NCI-H69 (cell line): ENCODE data around the gene SP3.
A peak's percentile ranks its signal among the peaks of the same experiment; 100 is the strongest.

Experiments used
- DNase-seq: peaks from one replicate; lab custom pipeline; 2025; lab: John Stamatoyannopoulos, UW

The SP3 gene

DNA sequence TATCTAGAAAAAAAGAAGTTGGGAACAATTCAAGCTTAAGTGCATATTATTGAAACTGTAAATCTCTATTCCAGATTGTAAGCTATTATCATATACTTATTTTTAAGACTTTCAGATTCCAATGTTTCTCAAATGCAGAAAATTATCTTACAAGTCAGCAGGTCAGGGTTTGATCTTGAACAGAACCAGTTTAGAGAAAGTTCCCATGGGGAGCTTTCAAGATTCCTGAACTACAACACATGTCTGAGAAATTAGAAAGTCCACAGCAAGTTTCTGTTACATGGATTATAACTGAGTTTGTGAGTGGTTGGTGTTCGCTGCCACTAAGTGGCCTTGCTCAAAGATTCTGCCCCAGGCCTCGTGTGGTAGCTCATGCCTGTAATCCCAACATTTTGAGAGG lies 31.6 kb upstream of the SP3 start:
- DNase-seq = no peak

DNA sequence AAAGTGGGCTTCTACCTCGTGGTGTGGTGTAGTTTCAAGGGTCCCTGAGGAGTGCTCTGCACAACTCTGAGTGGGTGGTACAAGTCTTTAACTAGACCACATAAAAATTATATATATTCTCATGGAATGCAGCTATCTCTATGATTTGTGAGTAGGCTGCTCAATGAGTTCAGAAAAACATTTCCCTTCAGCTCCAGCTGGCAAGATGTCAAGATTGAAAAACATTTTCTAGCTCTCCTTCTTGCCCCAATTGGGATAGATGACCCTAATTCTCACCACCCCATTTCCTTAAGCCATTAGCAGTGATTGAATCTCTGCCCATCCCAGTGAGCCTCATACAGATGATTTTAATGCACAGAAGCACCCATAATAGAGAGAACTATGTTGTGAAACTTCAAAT lies 28.3 kb upstream of the SP3 start:
- no peak for DNase-seq

DNA sequence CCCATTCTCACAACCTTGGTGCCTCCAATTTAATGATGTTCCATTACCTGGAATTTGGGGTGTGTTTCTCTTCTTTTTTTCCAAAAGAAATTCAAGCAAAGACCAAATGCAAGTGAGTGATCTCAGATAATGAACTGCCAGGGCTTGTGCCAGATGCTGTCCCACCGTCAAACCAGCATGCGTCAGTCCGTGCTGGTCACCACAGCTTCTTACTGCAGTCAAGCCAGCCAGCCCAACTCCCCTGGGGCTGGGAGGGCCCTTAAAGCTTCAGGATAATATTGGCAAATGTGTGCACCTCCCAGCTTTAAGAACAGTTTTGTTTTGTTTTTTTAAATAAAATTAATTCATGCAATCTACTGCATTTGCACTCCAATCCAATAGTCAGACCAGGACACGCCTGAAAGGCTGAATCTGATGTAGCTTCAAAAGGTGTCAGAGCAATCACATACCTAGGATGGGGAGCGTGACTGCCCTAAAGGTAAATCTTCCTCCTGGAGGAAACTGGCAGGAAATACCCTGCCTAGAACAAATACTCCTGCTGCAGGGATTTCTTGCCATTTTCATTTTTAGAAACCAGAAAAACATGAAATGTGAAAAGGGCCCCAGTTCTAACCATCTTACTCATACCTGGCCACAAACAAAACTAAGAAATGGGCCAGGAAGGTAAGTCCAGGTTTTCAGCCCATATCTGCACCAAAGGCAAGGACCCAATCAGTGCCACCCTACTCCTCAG lies 26.8 kb upstream of the SP3 start:
- DNase-seq = peak; percentile 29

DNA sequence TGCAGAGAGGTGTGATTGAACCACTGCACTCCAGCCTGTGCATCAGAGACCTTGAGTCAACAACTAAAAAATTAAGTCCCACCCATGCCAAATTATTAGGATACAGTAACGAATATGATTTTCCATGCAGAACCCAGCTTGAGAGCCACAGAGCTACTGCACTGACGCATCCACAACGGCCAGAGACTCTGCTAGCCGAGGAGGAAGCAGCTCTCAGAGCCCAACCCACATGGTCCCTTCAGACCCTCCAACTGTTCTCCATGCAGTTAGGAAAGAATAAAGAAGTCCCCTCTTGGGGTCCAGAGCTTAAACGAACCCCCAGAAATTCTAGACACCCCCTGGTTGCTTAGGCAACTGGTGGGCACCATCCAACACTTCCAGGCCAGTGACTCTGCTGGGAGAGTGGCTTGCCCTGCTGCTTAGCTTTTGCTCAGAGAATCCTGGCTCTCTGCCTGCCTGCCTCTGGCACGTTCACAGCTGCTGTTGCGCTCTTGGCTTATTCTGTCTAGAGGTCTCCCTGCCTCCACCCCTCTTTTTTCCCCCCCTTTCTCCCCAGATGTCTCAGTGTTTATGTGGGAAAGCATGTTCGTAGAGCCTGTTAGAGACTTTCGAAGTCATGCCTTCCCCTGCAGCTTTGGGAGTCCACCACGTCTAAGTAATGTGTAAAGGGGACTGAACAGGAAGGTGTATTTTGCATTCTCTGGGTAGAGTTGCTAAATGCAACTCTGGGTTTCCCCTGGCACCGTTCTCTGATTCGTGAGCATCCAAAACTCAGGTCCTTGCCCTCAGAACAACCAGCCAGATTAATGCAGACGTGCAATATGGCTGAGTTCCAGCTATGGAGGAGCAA lies 26.0 kb upstream of the SP3 start:
- peak; percentile 45 for DNase-seq

DNA sequence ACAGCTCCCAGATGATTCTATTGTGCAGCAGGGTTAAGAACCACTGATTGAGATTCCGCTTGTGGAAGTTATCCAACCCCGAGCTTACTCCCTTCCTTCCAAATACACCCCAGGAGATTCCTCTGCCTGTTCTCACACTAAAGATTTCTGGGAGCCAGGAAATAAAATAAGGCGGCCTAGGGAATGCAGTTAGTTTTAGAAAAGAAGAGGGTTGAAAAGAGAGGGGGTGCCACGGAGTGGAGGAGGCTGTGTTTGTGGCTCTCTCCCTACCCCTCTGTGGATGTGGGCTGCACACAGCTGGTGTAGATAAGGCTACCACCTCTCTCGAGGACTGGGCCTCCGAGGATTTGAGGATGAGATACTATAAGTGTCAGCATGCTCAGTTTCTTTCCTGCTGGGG lies 25.1 kb upstream of the SP3 start:
- no peak for DNase-seq

DNA sequence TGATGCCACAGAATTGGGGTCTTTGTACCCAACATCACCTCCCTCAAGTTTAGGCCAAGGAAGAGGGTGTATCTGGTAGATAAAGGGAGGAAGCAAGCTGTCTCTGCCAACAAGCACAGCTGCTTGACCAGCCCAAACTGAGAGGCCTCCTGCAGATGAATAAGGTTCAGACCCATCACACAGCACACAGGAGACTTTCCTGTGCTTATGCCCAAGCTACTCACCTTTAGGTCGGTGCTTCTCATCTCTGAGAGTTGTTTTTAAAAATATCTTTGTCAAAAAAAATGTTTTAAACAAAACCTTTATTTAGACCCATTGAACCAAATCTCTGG lies 24.7 kb upstream of the SP3 start:
- no peak for DNase-seq

DNA sequence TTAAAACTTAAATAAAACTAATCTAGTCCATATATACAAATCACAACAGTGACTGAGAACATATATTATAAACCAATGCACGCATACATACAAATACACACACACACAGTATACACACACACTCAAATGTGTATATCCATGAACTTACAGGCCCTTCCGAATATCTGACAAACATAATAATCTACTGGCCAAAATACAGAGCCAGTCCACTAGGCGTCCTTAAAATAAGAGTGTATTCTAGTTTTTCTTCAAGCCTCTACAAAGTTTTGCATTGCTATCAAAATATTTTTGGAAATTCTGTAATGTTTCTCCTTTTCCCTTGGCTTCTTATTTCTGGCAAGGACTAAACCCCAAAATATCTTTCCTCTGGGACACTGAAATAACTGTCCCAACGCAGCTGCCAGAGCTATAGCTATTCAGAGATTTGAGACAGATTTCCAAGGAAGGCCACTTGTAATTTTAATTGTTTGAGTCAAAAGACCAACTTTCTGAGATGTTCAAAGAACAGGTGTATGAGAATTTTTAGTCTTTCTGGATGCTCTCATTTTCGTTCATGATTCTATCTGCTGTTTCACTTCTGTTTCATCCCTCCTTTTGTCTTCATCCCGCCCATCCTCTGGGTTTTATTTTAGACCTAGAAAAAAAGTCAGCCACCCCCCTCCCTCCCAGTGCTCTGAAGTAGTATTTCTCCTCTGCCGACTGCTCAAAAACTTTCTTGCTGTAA lies 24.1 kb upstream of the SP3 start:
- DNase-seq = no peak

DNA sequence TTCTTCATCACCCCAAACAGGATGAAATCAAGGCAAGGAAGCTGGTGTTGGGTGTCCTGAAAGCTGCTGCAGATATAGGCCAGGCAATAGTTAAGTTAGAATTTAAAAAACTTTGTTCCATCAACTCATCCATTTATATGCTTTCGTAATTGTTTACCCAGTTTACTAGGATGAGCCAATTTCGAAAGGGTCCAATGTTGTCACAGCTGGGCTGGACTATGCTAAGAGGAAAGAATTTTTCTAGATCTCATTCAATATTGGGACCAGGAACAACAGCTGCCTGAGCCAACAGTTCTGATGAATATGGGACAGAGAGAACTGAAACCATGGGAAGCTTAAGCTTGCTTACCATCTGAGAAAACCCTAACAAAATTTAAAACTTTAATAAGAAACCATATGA lies 21.6 kb upstream of the SP3 start:
- no peak for DNase-seq

DNA sequence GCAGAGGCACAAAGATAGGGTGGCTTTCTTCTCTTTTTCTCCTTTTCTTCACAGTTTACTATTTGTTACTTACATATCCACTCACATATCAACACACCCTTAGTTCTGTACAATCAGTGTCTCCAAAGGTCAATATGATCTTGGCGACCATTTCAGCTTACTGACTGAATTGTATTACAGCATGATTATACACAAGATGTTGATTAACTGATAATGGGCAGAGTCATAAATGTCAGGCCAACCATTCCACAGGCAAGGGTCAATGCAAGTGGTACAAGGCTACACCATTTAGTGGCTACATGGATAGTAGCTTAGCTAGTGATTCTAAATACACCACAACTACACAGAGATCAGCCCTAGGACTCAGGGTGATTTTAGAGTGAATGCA lies 20.4 kb upstream of the SP3 start:
- no peak for DNase-seq

DNA sequence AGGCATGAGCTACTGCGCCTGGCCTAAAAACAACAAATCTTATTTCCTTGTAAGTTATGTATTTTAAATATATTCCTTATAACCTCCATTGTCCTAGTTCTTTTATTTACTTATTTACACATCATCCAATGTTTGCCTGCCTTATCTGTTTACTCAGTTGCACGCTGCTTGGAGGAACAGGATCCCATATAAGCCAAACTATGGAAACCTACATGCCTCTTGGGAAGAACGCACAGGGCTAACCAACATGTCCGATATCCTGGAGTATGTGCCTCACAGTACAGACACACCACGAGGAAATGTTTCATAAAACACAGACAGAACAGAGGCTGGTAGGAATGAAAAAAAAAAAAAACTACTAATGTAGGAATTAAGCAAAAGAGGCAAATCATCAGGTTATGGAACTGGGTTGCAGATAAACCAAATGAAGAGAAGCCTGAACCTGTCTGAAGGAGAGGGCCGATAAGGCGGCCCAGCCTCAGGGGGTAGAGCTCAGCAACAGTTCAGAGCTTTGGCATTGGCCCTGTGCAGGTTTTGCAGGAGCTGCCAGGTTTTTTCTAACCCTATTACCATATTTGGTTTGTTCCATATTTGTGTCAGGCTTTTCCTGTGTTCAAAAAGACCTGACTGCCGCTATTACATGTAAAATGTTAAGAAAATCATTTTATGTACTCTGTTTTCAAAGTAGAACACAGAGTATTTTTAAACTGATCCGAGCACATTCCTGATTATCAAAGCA lies 19.9 kb upstream of the SP3 start:
- DNase-seq = no peak

DNA sequence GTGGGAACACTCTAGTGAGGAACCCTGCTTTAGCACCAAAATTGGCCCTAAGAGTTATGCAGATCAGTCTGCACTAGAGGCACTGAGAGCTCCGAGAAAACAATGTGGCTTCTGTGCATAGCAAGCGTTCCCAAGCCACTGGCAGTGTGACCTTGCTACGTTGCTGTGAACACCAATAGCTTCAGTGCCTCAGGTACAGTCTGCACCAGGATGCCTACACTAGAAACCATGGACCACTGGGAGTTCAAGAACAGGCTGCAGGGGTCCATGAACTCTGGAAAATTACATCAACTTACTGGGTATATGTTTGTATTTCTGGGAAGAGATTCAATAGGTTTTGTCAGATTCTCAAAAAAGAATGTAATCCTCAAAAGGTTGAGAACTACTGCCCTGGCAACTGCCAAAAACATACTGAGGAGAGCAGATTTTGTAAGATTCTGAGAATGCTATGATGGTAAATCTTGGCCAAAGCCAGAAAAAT lies 18.3 kb upstream of the SP3 start:
- peak; percentile 42 for DNase-seq

DNA sequence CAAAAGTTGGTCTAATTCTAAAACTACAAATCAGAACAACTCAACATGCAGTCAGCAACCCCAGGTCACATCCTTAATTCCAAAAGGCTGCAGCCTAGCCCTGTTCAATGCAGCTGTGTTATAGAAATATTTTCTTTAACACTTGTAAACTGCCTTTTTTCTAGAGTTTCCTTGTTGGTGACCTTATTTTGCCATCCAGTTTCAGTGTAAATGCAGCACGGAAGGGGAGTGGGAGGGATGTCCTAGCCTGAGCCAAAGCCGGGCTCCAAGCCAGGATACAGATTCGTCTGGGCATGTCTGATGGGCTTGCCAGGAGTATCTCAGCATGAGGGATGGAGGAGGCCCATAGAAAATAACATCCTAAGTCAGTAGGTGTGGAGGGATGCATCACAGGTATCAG lies 17.7 kb upstream of the SP3 start:
- DNase-seq = peak; percentile 79

DNA sequence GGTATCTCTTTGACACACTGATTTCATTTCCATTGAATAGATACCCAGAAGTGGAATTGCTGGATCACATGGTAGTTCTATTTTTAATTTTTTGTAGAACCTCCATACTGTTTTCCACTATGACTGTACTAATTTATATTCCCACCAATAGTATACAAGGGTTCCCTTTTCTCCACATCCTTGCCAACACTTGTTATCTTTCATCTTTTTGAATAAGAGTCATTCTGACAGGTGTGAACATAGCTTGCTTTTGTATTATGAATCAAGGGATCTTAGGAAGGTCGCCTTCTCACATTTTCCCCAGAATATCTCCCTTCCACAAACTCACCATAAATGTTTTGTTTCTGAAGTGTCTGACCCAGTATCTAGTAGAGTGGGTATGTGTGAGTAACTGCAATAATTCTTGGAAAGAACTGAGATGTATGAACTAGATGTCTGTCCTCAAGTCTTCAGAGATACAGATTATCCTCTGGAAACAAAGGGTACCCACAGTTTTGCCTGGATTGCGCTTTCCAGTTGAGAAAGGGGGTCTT lies 17.1 kb upstream of the SP3 start:
- no peak for DNase-seq

DNA sequence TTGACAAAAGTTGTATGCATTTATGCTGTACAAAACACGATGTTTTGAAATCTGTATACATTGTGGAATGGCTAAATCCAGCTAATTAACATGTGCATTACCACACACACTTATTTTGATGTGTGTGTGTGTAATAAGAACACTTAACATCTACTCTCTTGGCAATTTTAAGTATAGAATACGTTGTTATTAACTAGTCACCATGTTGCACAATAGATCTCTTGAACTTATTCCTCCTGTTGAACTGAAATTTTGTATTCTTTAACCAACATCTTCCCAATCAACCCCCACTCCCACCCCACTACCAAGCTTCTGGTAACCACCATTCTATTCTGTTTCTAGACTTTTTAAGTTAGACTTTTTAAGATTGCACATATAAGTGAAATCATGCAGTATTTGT lies 16.3 kb upstream of the SP3 start:
- no peak for DNase-seq

DNA sequence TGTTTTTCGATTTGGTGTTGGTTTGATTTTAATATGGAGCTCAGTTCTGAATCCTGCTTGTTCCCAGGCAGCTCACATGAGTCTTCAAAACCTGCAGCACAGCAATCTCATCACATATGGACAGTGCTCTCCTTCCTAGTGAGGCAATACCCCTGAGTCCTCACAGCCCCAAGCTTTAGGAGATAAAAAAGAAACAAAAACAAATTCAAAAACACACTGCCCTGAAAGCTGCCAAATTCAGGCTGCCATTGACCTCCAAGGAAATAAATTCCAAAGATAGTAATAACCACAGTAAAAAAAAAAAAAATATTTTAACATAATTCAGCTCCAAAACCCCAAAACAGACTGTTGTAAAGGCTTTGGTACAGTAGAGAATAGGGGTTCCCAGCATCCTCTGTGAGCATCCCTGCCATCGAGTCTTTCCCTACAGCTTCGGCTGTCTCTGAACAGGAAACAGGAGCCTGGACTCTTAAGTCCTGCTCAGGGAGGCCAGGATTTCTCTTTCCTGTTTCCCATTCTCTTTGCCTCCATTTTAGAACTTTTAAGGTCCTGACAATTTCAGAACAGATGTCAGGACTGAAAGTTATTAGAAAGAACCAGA lies 14.7 kb upstream of the SP3 start:
- DNase-seq = no peak

DNA sequence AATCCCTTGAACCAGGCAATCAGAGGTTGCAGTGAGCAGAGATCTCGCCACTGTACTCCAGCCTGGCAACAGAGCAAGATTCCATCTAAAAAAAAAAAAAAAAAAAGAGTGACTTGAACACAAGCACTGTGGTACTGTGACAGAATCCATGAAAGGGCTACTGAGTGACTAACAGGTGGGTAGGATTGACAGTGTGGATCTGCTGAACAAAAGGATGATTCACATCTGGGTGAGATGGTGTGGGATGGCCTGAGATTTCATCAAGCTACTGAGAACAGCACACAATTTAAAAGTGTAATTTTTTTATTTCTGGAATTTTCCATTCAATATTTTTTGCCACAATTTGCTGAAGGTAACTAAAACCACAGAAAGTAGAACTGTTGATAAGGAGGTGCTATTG lies 13.3 kb upstream of the SP3 start:
- no peak for DNase-seq

DNA sequence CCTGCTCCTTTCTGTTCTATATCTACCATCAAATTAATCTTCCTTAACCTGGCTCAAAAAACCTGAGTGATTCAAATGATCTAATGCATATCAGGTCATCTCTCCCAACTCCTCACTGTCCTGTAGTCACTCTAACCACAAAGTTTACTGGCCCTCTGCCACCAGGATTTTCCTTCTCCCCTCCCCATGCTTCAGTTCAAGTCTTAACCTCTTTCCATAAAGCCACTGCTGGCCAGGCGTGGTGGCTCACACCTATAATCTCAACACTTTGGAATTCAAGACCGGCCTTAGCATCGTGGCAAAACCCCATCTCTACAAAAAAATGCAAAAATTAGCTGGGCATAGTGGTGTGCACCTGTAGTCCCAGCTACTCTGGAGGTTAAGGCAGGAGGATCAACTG lies 7.5 kb upstream of the SP3 start:
- DNase-seq = no peak

DNA sequence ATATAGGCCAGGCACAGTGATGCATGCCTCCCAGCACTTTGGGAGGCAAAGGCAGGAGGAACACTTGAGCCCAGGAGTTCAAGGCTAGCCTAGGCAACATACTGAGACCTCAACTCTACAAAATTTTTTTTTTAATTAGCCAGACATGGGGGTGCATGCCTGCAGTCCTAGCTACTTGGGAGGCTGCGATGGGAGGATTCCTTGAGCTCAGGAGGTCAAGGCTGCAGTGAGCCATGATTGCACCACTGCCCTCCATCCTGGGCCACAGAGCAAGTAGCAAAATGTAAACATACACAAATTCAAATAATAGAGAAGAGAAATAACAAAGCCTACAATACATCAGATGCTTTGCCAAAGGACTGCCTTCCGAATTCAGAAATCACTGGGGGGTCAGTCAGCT lies 7.0 kb upstream of the SP3 start:
- no peak for DNase-seq

DNA sequence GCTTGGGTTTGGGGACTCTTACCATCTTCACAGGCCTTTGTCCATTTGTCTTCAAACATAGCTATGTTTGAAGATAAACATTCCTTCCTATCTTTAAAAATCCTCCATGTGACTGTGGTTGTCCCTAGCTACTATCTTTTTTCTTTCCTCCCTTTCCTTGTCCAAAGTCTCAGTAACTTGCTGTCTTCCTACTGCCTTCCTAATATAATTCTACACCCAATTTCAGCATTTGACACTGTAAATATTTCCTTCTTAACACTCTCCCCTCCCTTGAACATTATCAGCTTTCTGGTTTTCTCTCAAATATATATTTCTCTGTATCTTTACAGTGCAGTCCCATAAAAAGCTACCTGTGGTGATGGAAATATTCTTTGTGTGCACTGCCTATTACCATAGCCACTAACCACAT lies 5.3 kb upstream of the SP3 start:
- DNase-seq = no peak

DNA sequence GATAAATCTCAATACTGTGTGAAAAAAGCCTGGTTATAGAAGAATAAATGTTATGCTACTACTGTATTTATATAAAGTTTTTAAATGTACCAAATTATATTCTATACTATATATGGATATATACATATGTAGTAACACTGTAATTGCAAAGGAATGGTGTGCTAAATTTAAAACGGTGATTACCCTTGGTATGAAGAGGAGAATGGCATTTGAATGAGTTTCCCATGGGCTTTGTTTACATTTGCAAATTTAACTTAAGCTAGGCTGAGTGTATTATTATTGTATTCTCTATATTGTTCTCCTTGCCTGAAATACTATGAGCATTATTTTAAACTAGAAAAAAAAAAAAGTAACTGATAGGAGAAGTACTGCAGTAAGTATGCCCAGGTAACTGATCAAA lies 4.7 kb upstream of the SP3 start:
- no peak for DNase-seq

DNA sequence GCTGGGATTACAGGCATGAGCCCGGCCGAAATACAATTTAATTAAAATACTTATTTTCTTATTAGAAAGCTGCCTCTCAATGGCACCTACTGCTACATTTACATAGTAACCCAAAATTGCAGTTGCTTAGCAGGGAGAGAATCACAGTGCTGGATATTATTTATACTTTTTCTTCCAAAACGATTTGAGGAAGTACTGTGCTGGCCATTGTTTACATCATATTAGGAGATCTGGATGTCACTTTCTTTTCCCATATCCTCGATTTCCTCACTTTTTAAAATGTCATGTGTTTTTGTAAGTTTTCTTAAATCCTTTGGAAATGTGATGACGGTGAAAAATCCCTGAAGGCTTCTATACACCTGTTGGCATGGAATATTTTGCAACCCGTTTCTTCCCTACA lies 3.4 kb upstream of the SP3 start:
- DNase-seq = no peak
